GM20000 (cell line): Measurements from ENCODE around the gene TMPRSS11A.

Source experiments
- DNase-seq: peaks from one replicate; pipeline ENCODE4 v3.0.0; 2012; ENCODE audit warnings: low spot score
- CTCF ChIP-seq: IDR thresholded peaks from 2 replicates; pipeline ENCODE4 v1.5.1; 2012; ENCODE audit warnings: mild to moderate bottlenecking, control low read depth; ENCODE audit errors: extremely low read depth, missing control alignments

TMPRSS11A gene

GRCh38 chr4:67891645-67892044 is 71.6 kb downstream of the TMPRSS11A start:
- no peak for TF ChIP-seq CTCF
- DNase-seq, result no peak

GRCh38 chr4:67886281-67886680 is 77.0 kb downstream of the TMPRSS11A start:
- TF ChIP-seq CTCF, result no peak
- no peak for DNase-seq

DNA sequence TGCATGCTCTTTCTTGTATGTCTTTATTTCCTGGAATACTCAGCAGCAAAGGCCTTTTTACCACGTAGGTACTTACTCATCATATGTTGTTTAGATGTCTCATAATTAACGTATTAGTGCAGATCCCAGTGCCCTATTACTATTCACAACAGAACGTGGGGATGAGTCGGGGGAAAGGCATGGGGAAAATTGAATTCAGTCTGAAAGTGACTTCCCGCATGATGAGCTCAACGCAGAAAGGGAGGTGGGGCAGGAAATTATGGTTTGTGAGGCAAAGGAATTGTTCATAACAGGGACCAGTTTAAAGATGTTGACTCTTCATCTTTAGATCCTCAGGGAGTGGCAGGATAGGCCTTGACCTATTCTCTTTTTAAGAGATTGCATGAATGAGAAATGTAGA is 77.5 kb downstream of the TMPRSS11A start:
- no peak for DNase-seq
- TF ChIP-seq CTCF, result no peak

DNA sequence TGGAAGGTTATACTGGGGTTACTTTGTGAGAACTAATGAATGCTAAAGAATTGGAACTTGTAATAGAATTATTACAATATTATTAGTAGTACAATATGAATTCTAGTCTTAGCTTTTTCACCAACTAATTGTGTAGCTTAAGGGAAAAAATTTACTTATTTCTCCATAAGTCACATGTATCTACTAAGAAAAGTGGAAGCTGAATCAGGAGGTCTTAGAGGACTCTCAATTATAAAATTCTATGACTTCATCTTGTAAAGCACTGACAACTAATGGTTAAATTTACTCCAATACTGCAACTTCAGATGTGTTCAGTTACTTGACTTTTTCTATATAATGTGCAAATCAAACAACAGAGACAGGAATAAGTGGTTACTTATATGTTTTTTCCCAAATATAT is 78.6 kb downstream of the TMPRSS11A start:
- TF ChIP-seq CTCF, result no peak
- DNase-seq, result no peak

GRCh38 chr4:67883902-67884301 is 79.4 kb downstream of the TMPRSS11A start, which contains the start of gene TMPRSS11D:
TSS of gene TMPRSS11D (minus strand) at chr4:67884002. CDS start at chr4:67883933, 69 bp downstream.
- no peak for TF ChIP-seq CTCF
- DNase-seq, result no peak

DNA sequence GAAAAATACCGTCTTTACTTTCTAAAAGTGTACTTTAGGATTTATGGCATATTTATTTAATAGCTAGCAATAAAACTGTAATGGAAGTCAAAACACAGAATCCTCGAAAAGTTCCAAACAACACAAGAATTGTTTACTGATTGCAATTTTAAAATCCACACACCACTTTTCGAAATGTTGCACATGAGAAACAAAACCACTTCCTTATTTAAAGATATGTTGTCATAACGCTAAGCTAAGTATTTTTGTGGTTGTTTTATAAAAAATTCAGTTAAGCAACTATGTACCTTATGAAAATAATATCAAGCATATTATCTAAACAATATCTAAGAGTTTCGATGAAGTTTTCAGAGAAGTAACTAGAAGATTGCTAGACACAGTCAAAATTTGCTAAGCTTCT is 79.8 kb downstream of the TMPRSS11A start:
- DNase-seq, result no peak
- TF ChIP-seq CTCF, result no peak

DNA sequence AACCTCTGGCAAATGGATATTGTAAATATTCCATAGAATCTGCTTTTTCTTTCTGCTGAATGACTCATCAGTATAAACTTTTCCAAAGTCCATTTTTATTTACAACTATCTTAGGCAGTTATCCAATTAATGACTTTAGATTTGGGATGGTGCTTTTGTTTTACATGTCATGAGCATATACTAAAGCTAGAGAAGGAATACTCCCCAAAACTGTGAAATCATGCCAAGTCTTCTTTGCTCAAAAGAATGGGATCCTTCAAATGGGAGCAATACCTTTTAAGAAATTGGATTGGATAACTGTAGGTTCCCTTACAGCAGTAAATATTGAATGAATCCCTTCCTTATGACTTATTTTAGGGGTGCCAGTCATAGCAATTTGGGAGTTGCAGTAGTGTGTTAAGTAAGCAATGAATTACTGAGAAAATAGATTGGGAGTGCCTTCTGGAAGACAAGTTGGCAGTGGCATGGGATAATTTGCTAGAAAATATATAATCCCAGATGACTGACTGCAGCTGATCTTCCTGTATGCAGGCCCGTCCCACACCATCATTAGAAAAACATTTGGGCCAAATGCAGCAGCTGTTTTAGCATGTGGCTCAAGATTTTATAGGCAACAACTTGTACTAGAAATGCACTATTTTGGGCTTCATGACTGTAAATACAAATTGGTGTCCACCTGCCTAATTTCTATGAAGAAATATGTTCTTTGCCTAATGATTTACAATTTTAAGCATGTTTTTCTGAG is 82.3 kb downstream of the TMPRSS11A start:
- no peak for DNase-seq
- no peak for TF ChIP-seq CTCF
